Activated CD4-positive, alpha-beta T cell treated with anti-CD3 and anti-CD28 coated beads, Interleukin-10, Interleukin-2, amounts not matched to agents 100 ng/mL and 50 ng/mL, durations not matched to agents 16 hours and 8 hours (primary cell): ENCODE measurements around the gene TEAD4.
"Not testable (repeated sequence)": the region's sequence is repeated elsewhere in the genome, so short reads cannot be mapped to it uniquely, and the experiment has no call there.

Experiments
- DNase-seq: peaks from one replicate; pipeline ENCODE4 v3.0.0-alpha.2; 2020

Gene TEAD4

DNA sequence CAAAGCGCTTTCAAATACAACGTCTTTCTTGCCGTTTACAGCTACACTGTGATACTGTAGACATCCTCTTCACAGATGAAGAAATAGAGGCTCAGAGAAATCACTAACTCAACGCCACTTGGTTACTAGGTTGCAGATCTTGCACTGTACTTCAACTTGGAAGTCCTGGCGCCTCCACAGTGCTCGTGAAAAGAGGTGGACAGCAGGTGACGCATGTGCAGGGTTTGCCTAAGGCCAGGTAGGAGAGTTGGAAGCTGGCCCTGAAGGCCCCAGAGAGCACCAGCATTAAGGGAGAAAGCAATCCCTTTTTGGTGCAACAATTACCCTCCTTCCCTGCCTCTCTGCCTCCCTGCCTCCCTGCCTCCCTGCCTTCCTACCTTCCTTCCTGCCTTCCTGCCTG, 95.2 kb downstream of the TEAD4 start:
- no peak for DNase-seq

DNA sequence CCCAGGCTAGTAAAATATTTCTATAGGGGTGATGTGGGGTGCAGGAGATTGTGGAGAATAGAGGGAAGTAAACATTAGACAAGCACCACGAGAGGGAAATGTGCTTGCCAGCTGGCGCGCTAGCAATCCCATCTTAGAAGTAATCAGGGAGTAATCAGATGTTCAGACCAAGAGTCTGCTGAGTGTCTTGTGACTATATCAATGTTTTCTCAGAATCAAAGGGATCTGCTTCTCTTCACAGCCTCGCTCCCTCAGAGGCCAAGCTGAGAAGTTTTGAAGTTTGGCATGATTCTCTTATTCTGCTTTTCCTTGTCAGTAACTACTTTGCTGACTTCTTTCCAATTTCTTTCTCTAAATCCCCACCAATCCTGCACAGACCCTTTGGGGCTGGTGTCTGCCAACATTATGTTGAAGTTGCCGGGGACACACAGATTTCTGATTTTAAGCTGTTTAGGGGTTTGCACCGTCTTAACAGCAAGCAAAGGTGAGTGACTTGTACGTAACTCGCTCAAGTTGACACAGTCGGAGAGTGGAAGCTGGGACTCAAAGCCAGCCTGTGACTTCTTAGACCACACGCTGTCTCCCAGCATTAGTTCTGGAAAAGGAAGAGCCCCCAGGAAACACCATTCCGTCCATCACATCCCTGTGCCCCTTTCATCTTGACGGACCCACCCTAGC, 96.0 kb downstream of the TEAD4 start:
- DNase-seq = no peak

DNA sequence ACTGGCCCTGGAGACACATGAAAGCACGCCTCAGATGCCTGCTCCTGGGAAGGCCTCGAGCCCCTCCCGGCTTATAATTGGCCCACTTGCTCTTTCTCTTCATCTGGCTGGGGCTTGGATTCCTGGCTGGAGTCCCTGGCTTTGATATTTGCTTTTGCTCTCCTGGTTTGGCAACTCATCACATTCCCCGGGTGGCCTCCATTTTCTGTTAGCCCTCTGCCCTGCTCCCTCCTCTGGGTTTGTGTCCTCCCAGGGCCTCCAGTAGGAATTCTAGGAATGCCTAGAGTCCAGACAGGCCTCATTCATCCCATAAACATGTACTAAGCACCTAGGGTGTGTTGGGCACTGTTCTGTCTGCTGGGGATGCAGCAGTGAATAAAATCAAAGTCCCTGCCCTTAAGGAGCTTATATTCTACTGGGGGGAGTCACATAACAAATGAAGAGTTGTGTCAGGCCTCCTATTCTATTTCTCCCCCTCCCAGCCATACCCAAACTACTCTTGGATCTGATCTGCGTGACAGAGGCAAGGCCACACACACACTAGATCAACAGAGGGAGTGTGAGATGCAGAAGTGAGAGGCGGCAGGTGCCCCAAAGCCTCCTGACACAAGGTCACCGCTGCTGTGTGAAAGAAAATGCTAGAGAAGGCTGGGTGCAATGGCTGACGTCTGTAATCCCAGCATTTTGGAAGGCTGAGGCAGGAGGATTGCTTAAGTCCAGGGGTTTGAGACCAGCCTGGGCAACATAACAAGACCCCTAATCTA, 96.7 kb downstream of the TEAD4 start:
- DNase-seq = no peak

DNA sequence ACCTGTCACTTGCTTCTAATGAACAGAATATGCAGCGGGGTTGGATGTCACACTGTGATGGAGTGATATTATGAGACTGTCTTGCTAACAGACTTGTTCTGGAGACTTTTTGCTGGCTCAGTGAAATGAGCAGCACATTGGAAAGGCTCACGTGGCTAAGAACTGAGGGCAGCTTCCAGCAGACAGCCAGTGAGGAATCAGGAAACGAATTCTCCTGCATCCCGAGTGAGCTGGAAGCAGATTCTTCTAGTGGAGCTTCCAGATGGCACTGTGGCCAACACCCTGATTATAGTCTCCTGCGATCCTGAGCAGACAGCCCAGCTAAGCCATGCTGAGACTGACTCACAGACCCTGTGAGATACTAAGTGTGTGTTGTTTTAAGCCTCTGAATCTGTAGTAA, 101.9 kb downstream of the TEAD4 start:
- no peak for DNase-seq

DNA sequence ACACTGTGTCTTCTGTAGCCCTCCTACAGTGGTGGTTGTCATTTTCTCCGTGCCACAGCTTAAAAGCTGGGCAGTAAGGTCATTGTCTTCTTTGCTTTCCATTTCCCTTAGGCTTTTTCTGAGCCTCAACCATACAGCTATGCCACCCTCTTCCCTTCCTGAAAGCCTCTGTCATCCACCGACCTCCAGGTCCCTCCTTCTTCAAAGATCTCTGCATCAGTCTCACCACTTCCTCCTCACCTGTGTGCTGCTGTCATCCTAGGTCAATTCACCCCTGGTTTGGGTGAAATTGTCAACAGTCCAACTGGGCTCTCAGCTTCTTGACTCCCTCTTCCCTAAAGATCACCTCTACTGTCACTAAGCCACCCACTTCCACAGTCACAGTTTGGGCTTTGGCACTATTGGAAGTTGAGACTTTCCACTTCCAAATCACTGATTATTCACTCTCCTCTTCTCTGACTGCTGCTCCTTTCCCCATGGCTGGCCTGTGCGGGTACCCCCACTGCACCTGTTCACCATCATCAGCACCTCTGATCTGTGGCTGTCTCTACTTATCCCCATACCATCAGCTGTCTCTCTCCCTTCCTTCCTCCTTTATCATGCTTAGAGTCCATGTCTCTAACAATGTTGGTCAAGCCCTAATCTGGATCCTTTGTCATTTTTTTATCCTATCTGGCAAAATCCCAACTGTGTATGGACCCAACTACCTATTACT, 102.5 kb downstream of the TEAD4 start:
- DNase-seq = no peak

DNA sequence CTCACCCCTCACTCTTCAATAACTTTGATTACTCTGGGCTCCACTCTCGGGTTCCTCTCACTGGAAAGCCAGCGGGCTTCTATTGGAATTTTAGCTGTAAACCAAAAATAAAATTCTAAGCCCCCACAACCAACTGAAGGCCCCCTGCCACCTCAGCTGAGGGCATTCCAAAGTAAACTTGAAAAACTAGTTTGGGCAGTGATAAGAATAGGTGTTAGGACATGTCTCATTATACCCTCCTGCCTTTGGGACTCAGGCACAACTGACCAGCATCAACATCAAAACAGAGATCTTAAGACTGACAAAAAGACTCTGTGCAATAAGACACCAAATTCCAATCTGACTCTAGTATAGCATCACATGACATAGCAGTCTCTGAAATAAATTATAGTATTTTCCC, 106.1 kb downstream of the TEAD4 start:
- no peak for DNase-seq

DNA sequence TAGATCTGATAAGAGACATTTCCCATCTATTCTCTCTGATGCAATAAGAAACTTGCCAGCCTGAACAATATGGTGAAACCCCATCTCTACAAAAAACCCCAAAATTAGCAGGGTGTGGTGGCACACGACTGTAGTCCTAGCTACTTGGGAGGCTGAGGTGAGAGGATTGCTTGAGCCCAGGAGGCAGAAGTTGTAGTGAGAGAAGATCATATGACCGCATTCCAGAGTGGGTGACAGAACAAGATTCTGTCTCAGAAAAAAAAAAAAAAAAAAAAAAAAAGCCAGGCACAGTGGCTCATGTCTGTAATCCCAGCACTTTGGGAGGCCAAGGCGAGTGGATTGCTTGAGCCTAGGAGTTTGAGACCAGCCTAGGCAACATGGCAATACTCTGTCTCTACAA, 106.6 kb downstream of the TEAD4 start:
- not testable (repeated sequence) for DNase-seq

DNA sequence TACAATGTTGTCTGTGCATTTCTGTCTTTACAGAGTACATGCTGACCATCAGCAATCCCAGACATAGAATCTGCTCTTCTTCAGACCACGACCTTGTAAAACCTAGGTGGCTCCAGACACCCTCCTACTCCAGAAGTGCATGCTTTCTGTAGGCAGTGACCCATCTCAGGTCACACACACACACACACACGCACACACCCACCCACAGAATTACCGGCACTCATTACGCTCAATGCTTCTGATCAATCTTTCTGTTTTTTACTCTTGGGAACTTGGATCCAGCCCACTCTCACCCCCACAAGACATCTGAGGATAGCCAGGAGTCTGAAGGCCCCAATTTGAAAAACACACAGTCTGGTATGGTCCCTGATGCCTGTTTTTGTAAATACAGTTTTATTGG, 110.5 kb downstream of the TEAD4 start:
- no peak for DNase-seq

DNA sequence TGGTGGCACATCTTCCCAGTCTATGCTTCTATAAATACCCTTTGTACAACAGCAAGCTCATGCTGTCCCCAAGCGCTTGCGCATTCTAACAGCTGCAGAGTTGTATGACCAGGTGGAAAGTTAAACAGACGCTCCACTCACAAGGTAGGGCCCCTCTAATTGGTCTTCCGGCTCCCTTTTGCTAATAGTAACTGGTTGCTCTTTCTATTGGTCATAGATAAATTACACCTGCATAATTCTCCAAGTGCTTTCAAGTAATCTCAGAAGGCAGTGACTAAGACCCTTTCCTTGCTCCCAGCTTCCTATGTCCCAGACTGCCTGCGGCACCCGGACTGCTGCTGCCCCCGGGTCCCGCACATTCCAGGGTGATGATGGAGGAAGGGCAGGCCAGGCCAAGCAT, 111.9 kb downstream of the TEAD4 start:
- DNase-seq = no peak

DNA sequence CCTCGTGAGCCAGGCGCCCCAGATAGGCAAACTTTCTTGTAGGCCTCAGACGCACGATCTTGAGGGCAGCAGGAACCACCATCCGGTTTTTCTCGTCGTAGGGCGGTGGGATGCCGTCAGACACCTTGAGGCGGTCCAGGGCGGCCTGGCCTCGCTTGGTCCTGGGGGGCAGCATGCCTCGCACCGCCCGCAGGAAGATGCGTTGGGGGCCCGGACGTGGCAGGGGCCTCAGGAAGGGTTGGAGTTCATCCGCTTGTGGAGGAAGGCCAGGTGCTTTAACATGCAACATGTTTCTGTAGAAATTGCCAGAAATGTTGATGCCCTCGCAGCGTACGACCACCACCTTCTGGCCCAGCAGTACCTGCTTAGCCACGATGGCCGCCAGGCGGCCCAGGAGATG, 112.5 kb downstream of the TEAD4 start:
- no peak for DNase-seq

DNA sequence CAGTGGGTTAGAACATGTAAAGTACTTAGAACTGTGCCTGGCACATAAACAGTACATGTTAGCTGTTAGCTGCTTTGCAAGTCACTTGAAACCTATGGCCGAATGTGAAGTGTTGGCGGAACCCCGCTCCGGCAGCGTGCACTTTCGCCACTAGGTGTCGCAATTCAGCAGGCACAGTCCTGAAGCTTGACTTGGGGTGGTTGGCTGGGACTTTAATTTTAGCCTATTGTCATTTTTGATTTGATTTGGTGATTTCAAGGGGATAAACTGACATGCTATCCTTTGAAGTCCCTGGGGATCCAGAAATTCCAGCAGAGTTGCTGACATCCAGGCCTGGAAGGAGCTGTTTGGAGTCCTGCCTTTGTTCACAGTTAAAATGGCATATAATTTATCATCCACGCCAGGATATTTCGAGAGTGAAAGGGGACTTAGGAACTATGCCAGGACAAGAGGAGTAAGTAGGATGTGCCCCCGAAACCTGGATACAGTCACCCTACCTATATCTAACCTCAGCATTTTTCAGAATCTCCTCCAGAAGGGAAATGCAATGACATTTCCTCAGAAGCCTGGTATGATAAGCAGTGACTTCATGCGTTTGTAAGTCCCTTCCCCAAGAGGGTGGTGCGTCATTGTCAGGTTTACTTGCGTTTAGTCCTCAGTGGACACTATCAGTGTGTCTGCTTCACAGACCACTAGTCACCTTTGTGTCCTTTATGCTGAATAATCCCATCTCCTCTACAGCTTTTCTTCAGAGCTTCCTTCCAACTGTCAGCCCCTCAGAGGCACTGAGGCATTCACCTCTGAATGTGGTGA, 114.4 kb downstream of the TEAD4 start:
- peak; percentile 86 for DNase-seq

DNA sequence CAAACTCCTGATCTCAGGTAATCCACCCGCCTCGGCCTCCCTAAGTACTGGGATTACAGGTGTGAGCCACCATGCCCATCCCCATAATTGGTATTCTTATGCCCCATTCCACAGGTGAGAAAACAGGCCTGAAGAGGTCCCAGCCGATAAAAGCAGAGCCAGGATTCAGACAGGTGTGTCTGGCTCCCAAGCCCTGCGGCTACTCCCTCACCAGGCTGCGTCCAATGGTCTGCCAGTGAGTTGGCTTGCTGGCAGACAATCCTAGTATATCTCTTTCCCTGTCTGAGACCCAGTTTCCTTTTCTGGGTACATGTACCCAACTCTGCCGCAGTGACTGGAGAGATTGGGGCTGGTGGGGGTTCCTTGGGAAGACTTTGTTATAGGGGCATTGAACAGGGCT, 116.1 kb downstream of the TEAD4 start:
- DNase-seq = no peak

DNA sequence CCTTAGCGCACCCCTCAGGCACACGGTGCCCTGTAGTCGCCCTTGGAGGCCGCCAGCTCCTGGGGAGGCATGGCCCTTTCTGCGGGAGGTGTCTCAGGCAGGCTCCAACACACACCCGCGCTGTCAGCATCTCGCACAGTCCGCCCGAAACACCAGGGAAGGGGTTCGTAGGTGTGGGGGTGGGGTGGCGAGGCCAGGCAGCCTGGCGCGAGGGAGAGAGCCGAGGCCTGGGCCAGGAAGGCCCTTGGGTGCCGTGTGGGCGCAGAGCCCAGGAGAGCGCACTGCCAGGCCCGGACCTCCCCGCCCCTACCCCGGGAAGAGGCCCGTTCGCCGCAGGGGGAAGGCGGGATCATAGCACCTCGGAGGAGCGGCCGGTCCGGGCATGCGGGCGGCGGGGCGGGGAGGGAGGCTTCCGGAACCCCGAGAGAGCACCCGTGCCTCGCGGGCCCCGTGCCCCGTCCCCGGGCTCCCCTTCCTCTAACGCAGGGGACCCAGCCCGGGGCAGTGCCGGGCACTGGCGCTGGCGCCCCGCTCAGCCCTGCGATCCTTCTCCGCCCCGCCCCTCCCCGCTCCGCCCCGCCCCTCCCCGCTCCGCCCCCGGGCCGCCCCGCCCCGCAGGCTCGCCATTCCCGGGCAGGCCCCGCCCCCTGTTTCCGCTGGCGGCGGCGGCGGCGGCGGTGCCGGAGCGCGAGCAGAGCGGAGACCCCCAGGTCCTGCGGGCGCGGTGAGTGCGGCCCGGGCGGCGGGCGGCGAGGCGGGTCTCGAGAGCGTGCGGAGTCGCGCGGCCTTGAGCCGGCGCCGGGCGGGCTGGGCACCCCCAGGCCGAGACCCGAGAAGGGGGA, 117.8 kb downstream of the TEAD4 start, which contains the start of gene TSPAN9:
TSS of gene TSPAN9 (plus strand) at position 650 of the 842 bp plus-strand sequence. CDS start 123,815 bp downstream, outside the sequence.
- DNase-seq = peak; percentile 55

DNA sequence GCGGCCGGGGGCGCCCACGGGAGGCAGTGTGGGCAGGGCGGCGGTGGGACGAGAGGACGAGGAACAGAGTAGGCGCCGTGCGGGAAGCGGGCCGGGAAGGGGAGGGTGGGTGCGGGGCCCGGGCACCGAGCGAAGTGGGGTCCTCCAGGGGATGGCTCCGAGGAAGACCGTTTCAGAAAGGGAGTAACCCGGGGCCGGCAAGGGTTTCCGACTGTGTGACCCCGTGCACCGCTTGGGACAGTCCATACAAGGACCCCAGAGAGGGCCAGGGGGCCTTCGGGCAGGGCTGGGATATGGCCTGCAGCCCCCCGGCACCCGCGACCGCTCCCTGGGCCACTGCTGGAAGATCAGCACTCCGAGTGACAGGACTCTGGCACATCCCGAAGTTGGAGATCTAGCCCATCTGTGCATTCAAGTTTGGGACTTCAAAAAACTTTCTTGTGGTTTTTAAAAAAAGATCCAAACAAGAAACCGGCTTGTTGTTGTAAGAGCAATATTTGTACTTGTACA, 118.4 kb downstream of the TEAD4 start:
- DNase-seq = no peak

DNA sequence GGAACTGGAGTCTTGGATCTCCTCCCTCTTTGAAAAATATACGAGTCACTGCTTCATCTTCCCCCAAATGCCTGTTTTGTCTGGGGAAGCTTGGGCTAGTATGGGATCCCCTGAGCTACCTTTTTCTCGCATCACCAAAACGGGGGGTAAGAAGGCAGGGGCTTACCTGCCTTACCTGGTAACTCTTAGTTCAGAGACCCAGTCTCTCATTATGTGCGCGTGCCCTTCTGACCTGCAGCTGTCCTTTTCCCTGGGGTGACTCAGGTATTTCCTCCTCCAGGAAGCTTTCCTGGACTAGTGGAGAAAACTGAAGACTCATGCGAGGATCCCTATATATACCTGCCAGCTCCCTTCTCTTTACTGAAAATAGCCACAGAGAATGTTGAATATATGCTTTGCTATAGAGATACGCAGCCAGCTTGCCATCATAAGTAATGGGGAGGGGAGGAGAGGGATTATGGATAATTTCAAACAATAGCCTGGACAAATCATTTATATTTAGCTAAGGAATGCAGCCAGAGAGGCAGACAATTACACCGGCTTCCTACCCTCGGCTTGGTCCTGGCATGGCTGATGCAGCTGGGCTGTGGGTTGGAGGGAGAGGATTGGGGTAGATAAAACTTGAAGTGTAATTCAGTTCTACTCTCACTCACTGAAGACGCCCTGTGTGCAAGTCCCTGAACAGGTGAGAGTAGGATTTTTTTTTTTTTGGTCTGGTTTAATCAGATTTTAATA, 119.1 kb downstream of the TEAD4 start:
- DNase-seq = no peak

DNA sequence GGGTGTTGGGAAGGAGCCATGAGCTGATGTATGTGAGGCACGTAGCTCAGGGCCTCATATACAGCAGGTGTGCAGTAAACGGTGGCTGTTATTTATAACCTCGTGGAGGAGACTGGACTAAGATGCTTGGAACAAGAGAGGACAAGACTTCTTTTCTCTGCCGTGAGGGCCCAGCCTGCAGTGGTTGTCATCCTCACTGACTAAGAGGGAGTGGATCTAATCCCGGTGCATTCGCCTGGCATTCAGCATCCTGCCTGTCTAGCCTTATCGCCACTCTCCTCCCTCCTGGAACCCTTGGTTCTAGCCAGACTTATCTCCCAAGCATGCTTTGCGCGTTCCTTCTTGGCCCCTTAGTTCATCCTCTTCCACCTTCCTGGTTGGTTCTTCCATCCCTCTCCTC, 121.9 kb downstream of the TEAD4 start:
- DNase-seq = no peak

DNA sequence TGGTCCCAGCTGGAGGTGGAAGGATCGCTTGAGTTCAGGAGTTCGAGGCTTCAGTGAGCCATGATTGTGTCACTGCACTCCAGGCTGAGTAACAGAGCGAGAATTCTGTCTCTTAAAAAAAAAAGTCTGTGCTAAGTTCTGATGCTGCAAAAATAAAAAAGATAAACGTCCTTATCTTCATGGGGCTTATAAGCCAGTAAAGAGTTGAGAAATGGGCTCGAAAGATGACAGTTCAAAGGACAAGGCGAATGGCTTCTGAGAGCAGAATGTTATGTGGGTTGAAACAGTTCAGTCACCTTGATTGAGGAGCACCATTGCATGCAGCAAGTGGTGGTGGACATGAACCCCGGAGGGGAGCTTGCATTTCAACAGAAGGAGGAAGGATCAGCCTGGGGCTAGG, 122.7 kb downstream of the TEAD4 start:
- no peak for DNase-seq

DNA sequence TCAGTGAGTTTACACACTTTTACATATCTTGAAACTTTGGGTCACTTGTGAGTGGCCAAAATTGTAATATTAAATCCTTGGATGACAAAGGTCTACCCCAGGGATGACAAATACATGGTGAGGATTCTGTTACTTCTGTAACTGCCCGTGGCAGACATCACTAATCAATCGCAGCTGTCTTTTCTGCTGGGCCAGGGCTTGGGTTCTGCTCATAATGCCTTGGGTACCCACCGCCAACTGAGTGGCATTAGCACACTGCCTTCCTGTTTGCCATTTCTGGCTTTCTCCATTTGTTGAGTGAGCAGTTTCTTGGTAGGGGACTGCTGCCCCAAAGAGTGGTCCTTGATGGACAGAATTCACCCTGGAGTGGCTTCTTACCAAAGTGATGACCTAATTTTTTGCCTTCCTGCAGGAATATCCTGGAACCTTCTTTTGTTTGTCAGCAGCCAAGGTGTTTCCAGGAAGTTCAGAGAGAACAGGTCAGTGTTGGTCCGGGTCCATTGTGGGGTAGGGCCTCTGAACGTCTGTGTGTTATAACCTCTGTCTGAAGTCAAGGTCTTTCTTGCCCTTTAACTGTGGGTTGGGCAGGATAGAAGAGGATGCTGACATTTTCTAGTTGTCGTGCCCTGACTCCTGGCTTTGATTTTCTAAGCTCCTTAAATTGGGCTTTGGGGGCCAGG, 124.2 kb downstream of the TEAD4 start:
- DNase-seq = no peak

DNA sequence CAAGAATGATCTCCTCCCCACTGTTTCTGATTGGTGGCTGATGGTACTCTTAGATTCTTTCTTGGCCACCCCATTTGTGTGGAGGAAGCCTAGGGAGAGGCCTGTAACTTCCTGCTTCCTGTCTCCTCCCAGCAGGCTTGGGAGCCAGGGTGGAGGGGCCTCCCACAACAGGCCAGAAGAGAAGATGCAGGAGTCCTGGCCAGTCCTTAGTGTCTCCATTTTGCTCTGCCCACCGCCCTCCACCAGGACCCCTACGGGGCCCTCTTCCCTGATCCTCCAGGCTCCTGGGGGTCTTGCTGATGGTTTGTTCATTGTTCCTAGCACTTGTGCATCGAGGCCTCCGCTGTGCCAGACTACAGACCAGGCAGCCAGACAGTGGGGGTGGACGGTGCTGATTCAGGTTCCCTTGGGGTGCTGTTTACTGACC, 124.7 kb downstream of the TEAD4 start:
- DNase-seq = no peak

DNA sequence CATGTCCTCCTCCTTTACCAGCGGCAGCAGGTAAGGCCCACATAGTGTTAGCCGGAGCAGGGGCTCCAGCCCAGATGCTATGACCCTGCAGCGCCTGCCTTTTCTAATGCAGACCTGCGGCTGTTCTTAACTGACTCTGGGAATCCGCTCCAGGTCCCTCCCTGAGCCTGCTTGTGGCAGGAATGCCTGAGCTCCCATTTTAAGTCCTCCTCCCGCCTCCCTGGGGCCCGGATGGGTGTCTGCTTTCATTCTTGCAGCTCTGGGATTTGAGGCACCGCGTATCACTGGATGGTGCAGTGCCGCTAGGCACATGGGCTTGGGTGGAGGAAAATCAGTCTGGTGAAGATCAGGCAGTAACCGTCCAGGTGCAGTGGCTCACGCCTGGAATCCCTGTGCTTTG, 125.5 kb downstream of the TEAD4 start:
- DNase-seq = no peak
